Stimulated activated CD4-positive, alpha-beta T cell treated with anti-CD3 and anti-CD28 coated beads, Interleukin-1b, Interleukin-23, amount 100 ng/mL, for 4 hours (primary cell): Measurements from ENCODE around the gene CDC42EP3.

ENCODE experiments used
- DNase-seq, 2 donors: peaks; one replicate each; pipeline ENCODE4 v3.0.0-alpha.2; 2020; ENCODE audit warnings: low read depth in 2 of 2

Gene CDC42EP3

DNA sequence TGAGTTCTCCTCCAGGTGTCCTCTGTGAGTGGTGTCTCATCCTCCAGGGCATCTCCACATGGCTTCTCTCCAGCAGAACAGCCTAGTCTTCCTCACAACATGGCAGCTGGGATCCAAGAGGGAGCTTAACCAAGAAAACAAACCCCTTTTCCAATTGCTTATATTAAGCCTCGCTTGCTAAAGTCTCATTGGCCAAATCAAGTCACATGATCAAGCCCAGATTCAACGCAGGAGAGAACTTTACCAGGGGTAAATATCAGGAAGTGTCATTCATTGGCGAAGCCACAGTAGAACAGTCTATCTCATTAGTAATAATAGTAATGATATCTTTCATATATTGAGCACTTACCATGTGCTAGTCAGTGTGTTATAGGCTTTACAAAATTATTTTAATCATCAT, 53.1 kb downstream of the CDC42EP3 start:
- no peak for DNase-seq

DNA sequence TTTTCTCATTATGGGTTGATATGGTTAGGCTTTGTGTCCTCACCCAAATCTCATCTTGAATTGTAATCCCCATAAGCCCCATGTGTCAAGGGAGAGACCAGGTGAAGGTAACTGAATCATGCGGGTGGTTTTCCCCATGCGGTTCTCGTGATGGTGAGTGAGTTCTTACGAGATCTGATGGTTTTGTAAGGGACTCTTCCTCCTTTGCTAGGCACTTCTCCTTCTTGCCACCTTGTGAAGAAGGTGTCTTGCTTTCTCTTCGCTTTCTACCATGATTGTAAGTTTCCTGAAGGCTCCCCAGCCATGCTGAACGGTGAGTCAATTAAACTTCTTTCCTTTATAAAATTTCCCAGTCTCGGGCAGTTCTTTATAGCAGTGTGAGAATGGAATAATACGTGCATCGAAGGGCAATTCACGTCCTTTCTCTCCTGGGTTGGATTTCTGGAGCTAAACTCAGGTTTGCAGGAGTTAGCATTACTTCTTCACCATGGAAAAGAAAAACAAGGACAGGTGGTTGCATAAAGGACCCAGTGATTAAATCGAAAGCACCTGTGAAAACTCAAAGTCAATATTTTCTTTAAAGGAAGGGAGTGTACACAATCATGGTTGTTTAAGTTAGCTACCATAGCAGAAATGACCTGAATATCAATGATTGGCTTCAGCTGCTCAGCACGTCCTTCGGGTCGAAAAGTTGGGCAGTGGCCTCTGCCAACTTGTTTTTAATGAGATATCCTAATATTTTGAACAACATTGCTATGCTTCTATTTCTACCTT, 54.1 kb downstream of the CDC42EP3 start:
- no peak for DNase-seq

DNA sequence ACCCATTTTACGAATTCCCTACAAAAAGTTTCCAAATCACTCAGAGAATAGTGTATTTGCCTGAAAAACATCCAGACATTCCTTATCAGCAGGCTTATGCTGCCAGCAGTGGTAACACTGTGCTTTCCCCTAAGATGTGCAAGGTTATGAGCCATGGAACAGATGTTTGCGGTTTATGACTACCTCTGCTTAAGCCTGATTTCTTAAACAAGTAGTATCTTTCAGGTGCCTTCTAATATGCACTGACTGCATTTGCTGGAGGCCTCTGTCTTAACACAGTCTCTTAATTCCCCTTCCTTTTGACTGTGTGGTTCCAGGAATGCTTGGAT, 54.8 kb downstream of the CDC42EP3 start:
- DNase-seq = no peak

DNA sequence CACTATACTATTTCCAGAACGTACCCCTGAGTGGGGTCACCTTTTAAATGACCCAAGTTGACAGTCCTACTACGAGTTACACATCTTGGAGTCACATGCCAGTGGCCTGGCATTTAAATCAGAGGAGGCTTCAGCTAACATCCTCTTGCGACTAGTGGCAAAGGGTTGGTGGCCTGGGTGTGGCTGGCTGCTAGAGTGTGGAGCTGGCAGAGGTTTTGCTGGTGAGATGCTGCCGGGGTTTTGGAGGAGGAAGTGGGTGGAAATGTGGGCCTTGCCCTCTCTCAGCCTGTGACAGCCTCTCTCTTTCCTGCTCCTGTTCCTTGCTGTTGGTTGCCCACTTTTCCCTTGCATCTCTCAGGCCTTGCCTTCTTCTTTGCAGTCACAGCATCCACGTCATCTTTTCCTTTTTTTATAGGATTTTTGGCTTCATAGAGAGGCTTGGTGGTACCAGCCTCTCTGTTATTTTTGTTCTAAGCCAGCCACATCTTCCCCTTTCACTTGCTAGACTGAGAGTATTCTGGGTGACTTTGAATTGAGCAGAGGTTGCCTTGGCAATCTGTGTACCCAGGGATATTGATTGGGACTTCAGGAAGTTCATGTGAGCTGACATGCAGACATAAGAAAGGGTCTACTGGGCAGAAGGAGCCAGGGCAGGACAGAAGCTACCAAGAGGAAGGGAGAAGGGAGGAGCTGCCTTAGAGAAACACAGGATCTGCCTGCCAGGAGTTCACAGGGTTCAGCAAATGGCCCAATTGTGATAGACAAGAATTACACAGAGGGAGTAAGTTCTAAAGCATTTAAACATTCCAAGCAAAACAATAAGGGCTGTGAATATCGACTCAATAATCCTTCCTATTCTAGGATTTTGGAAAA, 55.4 kb downstream of the CDC42EP3 start:
- no peak for DNase-seq

DNA sequence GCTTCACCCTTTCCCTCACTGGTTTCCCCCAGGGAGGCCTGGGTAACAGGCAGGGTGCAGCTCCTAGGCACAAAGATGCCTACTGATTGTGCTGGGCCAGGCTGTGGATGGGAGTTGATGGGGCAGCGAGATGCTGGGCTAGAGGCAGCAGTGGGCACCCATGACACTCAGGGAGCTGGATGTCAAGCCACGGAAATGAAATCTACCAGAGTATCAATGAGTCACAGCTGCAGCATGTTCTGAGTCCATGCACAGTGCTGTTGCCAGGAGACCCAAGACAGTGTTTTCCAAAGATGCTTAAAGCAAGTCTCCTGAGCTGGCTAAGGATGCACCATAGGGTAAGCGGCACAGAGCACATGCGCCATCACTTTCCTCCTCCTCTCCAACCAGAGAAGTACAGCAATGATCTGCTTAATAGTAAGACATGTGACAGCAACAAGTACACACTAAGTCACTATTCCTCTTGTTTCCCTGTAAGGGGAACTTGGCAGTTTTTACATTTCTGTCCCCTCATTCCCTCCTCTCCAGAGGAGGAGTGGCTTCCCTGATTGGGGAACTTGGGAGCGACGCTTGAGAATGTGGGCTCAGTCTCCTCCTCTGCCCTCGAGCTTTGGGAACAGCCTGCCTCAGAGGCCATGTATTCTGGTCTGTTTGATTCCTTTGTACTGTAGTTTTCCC, 57.2 kb downstream of the CDC42EP3 start:
- no peak for DNase-seq

DNA sequence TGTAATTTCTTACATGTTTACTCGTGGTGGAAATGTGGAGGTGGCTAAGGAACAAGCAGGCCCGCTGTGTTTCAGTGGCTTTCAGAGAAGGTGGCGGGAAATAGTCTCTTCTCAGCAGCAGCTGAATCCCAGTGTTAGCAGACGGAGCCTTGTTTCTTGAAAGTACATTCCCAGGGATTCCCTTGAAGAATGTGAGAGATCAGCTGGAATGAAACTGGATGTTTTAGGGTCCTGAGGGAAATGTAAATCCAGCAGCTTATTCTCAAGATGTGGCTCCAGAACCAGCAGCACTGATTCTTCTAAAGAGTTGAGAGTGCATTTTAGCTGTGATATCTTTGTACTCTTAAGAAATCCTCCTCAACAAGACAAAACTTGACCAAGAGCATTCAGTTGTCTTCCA, 59.1 kb downstream of the CDC42EP3 start:
- no peak for DNase-seq

DNA sequence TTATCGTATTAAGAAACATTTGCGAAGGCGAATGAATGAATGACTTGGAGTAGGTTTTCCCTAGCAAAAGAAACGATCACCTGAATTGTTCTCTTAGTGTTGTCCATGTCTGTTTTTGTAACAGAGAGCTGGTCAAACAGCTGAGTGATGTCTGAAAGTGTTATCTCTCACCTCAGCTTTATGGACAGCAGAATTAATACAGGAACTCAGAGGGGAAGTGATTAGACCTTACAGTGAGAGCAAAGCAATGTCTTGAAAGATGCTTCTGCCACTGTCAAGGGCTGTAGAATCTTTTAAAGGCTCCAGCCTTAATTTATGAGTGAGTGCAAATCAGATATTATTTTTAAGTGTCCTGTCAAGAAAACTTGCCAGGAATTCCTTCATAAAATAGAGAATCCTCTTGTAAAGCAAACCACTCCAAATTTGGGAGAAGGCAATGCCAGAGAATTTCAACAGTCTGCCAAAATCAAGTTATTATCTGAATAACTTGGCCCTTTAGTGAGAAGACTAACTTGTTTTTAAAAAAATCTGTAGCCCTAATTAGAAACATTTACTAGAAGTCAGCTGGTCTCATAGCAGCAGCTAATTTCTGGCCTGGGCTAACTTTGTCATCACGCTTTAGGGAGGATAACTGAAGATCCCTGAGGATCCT, 60.7 kb downstream of the CDC42EP3 start:
- DNase-seq = no peak

DNA sequence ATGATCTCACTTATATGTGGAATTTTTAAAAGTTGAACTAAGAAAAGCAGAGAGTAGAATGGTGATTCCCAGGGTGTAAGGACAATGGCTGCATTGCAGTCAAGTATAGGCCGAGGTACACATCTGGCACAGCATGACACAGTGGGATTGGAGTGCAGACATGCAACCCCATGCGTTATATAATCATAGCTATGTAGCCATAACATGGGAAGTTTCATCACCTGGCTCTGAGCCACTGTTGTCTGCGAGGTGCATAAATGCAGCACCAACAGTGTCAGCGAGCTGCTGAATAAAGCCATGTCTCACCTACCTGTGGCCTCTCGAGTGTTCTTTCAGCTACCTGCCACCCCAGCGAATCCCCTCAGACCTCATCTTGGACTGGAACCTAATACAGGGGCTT, 61.7 kb downstream of the CDC42EP3 start:
- DNase-seq = no peak

DNA sequence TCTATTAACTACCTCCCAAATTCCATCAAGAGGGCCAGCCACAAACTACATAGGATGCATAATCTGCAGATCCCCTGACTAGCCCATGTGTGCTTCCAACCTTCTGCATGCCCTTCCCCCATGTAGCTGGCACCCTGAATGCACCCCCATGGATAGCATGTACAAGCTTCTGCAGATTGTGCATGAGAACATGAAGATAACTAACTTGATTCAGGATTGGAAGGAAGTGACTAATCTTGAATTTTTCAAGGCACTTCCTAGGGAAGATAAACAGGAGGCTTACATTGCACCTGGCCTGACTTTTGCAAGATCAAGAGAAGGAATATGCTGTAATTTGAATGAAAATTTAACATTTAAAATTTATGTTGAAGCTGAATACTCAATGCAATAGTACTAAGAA, 66.7 kb downstream of the CDC42EP3 start:
- no peak for DNase-seq

DNA sequence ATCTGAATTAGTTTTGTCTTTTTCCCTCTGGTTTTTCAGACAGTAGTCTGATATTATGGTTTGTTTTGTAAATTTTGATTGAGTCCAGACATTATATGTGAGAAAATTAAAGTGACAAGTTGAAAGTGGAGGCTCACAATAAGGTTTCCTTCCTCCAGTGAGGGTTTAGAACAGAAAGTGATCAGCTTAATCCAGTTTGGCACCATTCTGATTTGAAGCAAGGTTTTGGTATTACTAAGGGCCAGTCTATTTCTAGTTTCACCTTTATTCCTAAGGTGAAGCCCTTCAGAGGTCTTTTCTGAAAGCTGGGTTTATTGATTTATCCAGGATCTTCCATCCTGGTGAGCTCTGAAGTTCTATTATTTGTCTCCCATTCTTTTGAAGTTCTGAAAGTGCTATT, 68.7 kb downstream of the CDC42EP3 start:
- DNase-seq = no peak

DNA sequence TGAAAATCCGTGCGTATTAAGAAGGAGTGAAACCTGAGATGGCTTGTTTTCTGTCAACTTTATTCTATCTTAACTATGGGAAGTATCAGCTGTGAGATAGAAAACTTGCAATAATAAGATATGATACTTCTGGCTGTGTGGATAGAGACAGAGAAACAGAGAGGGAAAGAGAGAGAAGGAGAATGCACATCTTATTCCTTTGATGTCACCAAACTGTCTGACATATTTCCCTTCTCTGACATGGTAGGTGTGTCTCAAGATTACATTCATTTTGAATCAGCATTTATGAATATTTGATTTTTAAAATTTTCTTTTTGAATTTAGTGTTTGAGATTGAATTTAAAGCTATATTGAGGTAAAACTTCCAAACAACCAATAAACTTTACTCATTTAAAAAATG, 69.4 kb downstream of the CDC42EP3 start:
- DNase-seq = no peak

DNA sequence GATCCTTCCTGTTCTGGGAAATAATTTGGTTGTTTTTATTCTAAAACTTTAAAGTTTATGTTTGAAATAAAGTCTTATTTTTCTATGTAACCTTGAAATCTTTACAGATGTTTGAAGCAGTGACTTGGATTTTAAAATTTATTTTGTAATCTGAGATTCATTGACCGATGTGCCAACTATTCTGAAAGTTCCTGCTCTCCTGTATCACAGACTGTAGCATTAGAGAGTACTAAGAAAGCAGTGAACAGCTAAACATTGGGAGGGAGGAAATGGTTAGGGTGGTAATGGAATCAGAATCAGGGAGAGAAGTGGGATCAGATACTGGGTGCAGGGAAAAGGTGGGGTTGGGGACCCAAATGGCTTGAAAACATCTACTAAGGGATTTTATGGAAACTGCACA, 69.9 kb downstream of the CDC42EP3 start:
- no peak for DNase-seq

DNA sequence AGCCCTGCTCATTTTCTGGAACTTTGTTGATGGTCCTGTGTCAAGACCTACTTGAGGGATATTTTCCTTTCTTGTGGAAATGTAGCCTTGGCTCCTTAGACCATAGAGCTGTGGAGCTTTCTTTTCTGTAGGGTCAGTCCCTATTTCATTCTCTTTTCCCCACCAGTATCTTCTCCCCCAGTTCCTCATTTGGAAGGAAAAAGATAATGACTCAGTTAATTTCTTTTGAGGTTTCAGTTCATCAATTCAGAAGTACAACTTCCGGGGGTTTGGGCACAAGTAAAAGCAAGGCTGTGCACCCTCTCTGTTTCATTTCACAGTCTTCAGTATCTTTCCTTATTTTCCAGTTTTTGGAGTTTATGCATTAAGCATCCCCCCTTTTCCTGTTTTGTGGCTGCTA, 70.7 kb downstream of the CDC42EP3 start:
- DNase-seq = no peak

DNA sequence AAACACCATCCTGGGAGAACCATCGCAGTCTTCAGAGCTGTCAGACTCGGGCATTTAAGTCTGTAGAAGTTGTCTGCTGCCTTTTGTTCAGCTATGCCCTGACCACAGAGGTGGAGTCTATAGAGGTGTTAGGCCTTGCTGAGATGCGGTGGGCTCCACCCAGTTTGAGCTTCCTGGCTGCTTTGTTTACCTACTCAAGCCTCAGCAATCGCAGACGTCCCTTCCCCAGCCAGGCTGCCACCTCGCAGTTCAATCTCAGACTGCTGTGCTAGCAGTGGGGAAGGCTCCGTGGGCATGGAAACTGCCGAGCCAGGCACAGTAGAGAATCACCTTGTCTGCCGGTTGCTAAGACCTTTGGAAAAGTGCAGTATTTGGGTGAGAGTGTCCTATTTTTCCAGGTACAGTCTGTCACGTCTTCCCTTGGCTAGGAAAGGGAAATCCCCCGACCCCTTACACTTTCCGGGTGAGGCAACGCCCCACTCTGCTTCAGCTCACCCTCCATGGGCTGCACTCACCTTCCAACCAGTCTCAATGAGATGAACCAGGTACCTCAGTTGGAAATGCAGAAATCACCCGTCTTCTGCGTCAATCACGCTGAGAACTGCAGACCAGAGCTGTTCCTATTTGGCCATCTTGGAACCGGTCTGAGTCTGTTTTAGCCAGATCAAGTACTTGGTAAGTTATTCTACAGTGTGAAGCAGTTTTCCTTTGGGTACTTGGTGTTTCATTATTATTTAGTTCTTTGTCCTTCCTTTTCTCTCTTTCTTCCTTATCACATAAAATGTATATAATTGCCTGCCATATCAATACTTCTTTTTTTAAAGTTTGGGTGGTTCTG, 71.5 kb downstream of the CDC42EP3 start:
- DNase-seq = no peak

DNA sequence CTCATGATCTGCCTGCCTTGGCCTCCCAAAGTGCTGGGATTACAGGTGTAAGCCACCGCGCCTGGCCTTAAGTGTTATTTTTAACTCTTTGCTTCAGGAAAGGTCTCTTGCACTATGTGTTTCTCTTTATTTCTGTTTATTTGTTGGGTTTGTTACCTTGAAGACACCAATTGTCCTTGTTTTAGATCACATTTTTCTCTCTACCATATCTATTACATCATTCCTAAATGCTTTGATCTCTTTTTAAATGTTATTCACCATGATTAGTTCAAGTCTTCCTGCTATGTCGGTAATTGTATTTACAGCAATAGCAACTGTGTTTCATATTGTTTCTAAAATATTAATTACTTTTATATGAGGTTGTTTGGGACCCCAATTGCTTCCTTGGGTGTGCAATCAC, 77.7 kb downstream of the CDC42EP3 start:
- DNase-seq = no peak

DNA sequence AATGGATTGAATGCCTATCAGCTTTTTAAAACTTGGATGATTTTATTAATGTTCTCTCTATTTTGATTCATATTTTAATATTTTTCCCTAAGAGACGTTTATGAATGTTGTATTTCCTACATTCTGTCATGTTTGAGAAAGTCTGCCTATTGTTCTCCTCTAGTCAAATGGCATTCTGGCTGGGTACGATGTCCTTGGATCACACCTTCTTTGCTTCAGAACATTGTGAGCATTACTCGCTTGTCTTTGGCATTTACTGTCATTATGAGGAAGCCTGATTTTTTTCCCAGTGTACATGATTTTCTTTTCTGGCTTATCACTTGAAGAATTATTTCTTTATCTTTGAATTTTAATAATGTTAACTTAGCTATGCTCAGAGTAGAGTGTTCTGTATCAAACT, 78.4 kb downstream of the CDC42EP3 start:
- DNase-seq = no peak
